ENCODE measurements around the gene C19orf38. TPM values are rescaled to one million over a fixed set of nuclear protein-coding genes. Genes with fewer than 3 reads are reported as not detected.

C19orf38 gene
- total and polyA plus RNA-seq, 4 donors = 4.2 to 48.7 (median 8.3) TPM

DNA sequence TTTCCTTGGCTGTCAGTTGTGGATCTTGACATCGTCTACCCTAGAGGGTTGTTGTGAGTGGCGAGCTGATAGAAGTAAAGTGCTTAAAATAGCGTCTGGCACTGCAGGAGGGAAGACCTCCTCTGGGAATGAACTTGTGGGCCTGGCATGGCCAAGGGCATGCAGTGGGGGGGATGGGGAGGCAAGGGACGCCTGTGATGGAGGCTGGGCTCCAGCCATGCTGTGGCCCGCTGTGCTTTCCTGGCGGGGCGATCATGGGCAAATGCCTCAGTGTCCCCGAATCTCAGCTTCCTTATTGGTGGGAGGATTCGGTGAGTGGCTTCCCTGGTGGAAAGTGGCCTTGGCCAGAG is 33.9 kb downstream of the C19orf38 start:
- no peaks in the 10 kb centered on the region for H3K9me3 ChIP-seq (ENCODE audit: control insufficient read depth in 4 of 4, insufficient read depth in 3 of 4, low read length in 3 of 4)
- DNase-seq (no peak), ATAC-seq (ENCODE audit: insufficient read depth, low FRiP score) (no peak)
- no peaks in the 10 kb centered on the region for H3K36me3 ChIP-seq (ENCODE audit: control insufficient read depth in 4 of 4, insufficient read depth in 4 of 4, low read length in 4 of 4)
- H3K27me3 ChIP-seq (ENCODE audit: control insufficient read depth in 3 of 3, insufficient read depth in 3 of 3, low read length in 2 of 3) = no peaks in the 10 kb centered on the region
- WGBS, 2 donors = 90% methylated on average over 9 of the region's 9 CpGs
- H3K4me3 ChIP-seq = no peak overlapping the region
- no peak overlapping the region for H3K9ac ChIP-seq (ENCODE audit: insufficient read depth in 1 of 2, low read length in 2 of 2)
- TF ChIP-seq, protein P1, sequence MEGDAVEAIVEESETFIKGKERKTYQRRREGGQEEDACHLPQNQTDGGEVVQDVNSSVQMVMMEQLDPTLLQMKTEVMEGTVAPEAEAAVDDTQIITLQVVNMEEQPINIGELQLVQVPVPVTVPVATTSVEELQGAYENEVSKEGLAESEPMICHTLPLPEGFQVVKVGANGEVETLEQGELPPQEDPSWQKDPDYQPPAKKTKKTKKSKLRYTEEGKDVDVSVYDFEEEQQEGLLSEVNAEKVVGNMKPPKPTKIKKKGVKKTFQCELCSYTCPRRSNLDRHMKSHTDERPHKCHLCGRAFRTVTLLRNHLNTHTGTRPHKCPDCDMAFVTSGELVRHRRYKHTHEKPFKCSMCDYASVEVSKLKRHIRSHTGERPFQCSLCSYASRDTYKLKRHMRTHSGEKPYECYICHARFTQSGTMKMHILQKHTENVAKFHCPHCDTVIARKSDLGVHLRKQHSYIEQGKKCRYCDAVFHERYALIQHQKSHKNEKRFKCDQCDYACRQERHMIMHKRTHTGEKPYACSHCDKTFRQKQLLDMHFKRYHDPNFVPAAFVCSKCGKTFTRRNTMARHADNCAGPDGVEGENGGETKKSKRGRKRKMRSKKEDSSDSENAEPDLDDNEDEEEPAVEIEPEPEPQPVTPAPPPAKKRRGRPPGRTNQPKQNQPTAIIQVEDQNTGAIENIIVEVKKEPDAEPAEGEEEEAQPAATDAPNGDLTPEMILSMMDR (IDR thresholded peaks at IDR 0.05; ENCODE audit: control extremely low read depth, extremely low read depth) = no peak
- no peak overlapping the region for H3K27ac ChIP-seq (ENCODE audit: low read depth in 1 of 2, low read length in 1 of 2)
- peaks cover 0 to 8% (median 4%) of the 10 kb centered on the region in 5 donors for H3K4me1 ChIP-seq (ENCODE audit: control insufficient read depth in 5 of 5, insufficient read depth in 5 of 5, low read length in 5 of 5)

DNA sequence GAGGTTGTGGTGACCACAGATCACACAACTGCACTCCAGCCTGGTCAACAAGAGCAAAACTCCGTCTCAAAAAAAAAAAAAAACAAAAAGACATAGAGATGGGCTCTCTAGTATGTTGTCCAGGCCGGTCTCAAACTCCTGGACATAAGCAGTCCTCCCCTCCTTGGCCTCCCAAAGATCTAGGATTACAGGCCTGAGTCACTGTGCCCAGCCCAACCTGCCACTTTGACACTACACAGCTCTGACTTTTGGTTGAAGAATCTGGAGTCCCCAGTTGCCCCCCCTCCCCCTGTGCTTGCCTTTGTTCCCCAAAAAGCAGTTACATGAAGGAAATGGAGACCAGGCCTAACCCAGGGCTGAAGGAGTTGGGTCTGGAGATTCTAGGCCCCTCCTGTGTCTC is 36.1 kb downstream of the C19orf38 start:
- H3K9ac ChIP-seq (ENCODE audit: insufficient read depth in 1 of 2, low read length in 2 of 2) = no peak overlapping the region
- no peak overlapping the region for H3K27ac ChIP-seq (ENCODE audit: low read depth in 1 of 2, low read length in 1 of 2)
- DNase-seq = no peak
- no peaks in the 10 kb centered on the region for H3K9me3 ChIP-seq (ENCODE audit: control insufficient read depth in 4 of 4, insufficient read depth in 3 of 4, low read length in 3 of 4)
- no peaks in the 10 kb centered on the region for H3K36me3 ChIP-seq (ENCODE audit: control insufficient read depth in 4 of 4, insufficient read depth in 4 of 4, low read length in 4 of 4)
- H3K4me1 ChIP-seq (ENCODE audit: control insufficient read depth in 5 of 5, insufficient read depth in 5 of 5, low read length in 5 of 5) = peaks cover 0 to 9% (median 5%) of the 10 kb centered on the region in 5 donors
- no peak overlapping the region for H3K4me3 ChIP-seq
- TF ChIP-seq, protein P1 (IDR thresholded peaks at IDR 0.05; ENCODE audit: control extremely low read depth, extremely low read depth) = no peak
- H3K27me3 ChIP-seq (ENCODE audit: control insufficient read depth in 3 of 3, insufficient read depth in 3 of 3, low read length in 2 of 3) = no peaks in the 10 kb centered on the region
- ATAC-seq (ENCODE audit: insufficient read depth, low FRiP score) = no peak
- 84 to 90% methylated on average over 2 of the region's 2 CpGs for WGBS, 2 donors

DNA sequence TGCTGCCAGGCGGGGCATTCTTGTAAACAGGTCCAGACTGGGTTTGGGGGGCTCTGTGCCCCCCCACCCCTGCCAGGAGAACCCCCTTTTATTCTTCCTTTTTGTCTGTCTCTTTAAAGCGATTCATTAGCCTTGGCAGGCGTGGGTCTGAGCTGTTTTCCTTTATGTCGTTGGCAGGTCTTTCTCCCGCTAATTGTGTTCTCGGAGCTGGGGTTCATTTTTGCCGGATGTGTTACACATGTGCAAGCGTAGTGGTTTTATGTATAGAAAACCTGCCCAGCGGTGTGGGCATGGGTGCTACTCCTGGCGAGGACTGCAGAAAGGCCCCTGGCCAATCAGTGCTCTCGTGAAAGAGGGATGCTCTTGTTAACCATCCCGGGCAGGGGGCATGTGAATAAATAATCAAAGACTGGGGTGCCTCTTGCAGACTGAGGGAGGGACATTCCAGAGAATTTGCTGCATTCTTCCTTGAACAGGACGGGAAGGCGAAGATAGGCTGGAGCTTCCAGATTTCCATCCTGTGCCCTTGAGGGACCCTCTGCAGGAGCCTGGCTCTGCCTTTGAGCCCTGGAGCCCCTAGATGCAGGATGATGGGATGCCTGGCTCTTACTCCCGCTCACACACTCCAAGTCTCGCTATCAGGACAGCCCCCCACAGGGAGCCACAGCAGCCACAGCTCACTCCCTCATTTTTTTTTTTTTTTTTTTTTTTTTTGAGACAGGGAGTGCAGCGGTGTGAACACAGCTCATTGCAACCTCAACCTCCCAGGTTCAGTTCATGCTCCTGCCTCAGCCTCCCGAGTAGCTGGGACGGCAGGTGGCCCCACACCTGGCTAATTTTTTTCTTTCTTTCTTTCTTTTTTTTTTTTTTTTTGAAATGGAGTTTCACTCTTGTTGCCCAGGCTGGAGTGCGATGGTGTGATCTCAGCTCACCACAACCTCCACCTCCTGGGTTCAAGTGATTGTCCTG is 37.3 kb downstream of the C19orf38 start:
- Histone ChIP-seq H3K4me3 (no peak overlapping the region), H3K27me3 (ENCODE audit: control insufficient read depth in 3 of 3, insufficient read depth in 3 of 3, low read length in 2 of 3) (no peaks in the 10 kb centered on the region), H3K36me3 (ENCODE audit: control insufficient read depth in 4 of 4, insufficient read depth in 4 of 4, low read length in 4 of 4) (no peaks in the 10 kb centered on the region), H3K4me1 (ENCODE audit: control insufficient read depth in 5 of 5, insufficient read depth in 5 of 5, low read length in 5 of 5) (peaks cover 0 to 9% (median 5%) of the 10 kb centered on the region in 5 donors), H3K9ac (ENCODE audit: insufficient read depth in 1 of 2, low read length in 2 of 2) (no peak overlapping the region), H3K9me3 (ENCODE audit: control insufficient read depth in 4 of 4, insufficient read depth in 3 of 4, low read length in 3 of 4) (no peaks in the 10 kb centered on the region), H3K27ac (ENCODE audit: low read depth in 1 of 2, low read length in 1 of 2) (no peak overlapping the region)
- no peak for ATAC-seq (ENCODE audit: insufficient read depth, low FRiP score)
- WGBS, 2 donors = 84 to 86% methylated on average over 20 of the region's 20 CpGs
- TF ChIP-seq, protein P1 (IDR thresholded peaks at IDR 0.05; ENCODE audit: control extremely low read depth, extremely low read depth) = no peak
- DNase-seq = no peak

All from lung (tissue), 12 donors.